Naive thymus-derived CD8-positive, alpha-beta T cell (primary cell): ENCODE data around the gene CIRBP. TPM values are rescaled to one million over a fixed set of nuclear protein-coding genes. Genes with fewer than 3 reads are reported as not detected.
A peak's percentile ranks its signal among the peaks of the same experiment; 100 is the strongest.

Experiments
- ATAC-seq, 2 donors: fragments of 150-1000 bp; cut with Tn5 transposase in 1 of 2; sonication (Bioruptor Pico), chemical (Tn5 transposase) in 1 of 2; 1 replicate in 1 of 2; 2 replicates in 1 of 2; pipeline ENCODE4 v1.10.0; 2021; ENCODE audit warnings: mild to moderate bottlenecking in 2 of 2, moderate library complexity in 2 of 2
- POLR2A ChIA-PET: fragments of 350-600 bp; sonication (Branson Sonifier 250); formaldehyde crosslinking; loops from one replicate; lab custom pipeline; 2021; ENCODE audit warnings: antibody characterized with exemption; lab: Charles Lee
- DNase-seq, 10 donors: peaks; one replicate each; pipeline versions ENCODE4 v3.0.0 to v3.0.0-alpha.2; 2020 to 2022
- H3K27ac Mint-ChIP-seq, 10 donors: one replicate each; pipeline ENCODE4 v1.8.0; 2020 to 2022; ENCODE audit warnings: mild to moderate bottlenecking in 10 of 10, mixed read lengths in 10 of 10, moderate library complexity in 4 of 10, inconsistent platforms in 1 of 10
- H3K27me3 Mint-ChIP-seq, 5 donors: one replicate each; pipeline ENCODE4 v1.8.0; 2021 to 2022; ENCODE audit warnings: mixed read lengths in 5 of 5
- H3K36me3 Mint-ChIP-seq, 3 donors: one replicate each; pipeline ENCODE4 v1.8.0; 2020 to 2022; ENCODE audit warnings: mixed read lengths in 3 of 3, mild to moderate bottlenecking in 2 of 3, inconsistent platforms in 1 of 3
- H3K4me1 Mint-ChIP-seq, 4 donors: one replicate each; pipeline ENCODE4 v1.8.0; 2021 to 2022; ENCODE audit warnings: mixed read lengths in 4 of 4
- H3K4me3 Mint-ChIP-seq, 10 donors: one replicate each; pipeline ENCODE4 v1.8.0; 2020 to 2022; ENCODE audit warnings: mild to moderate bottlenecking in 10 of 10, mixed read lengths in 10 of 10, moderate library complexity in 6 of 10, inconsistent platforms in 1 of 10
- H3K9me3 Mint-ChIP-seq, 9 donors: one replicate each; pipeline ENCODE4 v1.8.0; 2020 to 2022; ENCODE audit warnings: mixed read lengths in 9 of 9, mild to moderate bottlenecking in 3 of 9, inconsistent platforms in 1 of 9, moderate library complexity in 1 of 9
- polyA plus RNA-seq, 3 donors: library from polyadenylated mRNA; unstranded; fragments of 300-500 nt; fragmentation: Illumina TruSeq; gene quantifications; one replicate each; pipeline ENCODE4 v1.2.3, GENCODE V29; 2021
- total RNA-seq, 8 experiments: library from RNA in 2 of 8; stranded (reverse) in 2 of 8; gene quantifications; one replicate each; pipeline ENCODE4 v1.2.3 and lab custom pipeline; 2021 to 2026

CIRBP gene
- total and polyA plus RNA-seq, 5 experiments from 2014 or later, result 204 to 579 (median 273) TPM

DNA sequence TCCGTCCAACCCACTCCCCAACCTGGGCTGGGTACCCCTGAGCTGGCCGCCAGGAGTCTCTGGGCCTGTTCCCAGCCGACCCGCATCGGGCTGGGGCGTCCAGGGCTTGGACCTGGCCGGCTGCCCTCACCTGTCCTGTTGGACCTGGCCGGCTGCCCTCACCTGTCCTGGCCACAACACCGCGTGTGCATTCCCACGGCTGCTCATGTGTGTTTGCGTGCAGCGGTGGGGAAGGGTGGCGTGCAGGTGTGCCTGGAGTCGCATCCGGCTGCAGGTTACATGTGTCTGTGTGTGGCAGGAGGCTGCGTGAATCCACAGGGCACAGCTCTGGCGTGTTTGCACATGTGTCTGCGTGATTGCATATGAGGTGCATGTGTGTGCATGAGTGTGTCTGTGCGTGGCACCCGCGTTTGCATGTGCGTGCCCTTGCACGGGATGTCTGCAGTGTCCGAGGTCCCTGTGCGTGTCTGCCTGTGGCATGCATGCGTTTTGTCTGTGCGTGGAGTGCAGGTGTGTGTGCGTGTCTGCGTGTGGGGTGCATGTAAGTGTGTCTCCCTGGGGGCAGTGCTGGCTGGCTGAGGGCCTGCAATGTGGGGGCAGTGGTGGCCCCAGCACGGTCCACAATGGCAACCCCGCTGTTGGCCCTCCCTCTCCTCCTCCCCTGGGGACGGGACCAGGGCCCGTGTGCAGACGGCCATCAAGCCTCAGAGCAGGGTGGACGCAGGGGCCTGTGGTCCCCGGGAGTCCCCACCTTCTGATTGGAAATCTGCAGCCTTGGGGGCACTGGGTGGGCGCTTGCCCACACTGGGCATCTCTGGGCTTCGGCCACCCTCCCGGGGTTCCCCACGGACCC is 19.9 kb downstream of the CIRBP start:
- no peak for ATAC-seq
- Mint-ChIP-seq H3K27ac (no peak overlapping the region), H3K4me3 (no peak overlapping the region), H3K9me3 (no peaks in the 10 kb centered on the region), H3K27me3 (peaks cover 12 to 56% (median 28%) of the 10 kb centered on the region in 5 donors), H3K36me3 (peaks cover 0 to 6% (median 0%) of the 10 kb centered on the region in 3 donors), H3K4me1 (peaks cover 4 to 12% (median 11%) of the 10 kb centered on the region in 4 donors)
- DNase-seq, result no peak
- POLR2A ChIA-PET, result no interaction called here

DNA sequence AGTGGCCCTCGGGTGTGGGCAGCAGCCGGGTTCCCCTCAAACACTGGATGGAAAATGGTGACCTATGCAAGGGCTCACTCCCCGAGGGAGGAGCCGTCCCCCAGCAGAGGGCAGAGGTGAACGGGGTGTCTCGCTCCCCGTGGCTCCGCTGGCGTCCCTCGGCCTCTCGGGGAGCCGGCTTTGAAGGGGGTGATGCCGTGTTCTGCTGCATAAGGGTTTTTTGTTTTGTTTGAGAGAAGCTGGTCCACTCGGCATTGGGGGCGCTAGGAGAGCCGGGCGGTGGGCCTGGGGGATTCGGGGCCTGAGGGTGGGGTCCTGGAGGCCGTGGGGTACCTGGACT is 20.5 kb downstream of the CIRBP start:
- Mint-ChIP-seq H3K4me1 (peaks cover 4 to 12% (median 9%) of the 10 kb centered on the region in 4 donors), H3K9me3 (no peaks in the 10 kb centered on the region), H3K36me3 (peaks cover 0 to 4% (median 0%) of the 10 kb centered on the region in 3 donors), H3K27ac (no peak overlapping the region), H3K27me3 (peaks cover 7 to 55% (median 27%) of the 10 kb centered on the region in 5 donors), H3K4me3 (no peak overlapping the region)
- DNase-seq (no peak), ATAC-seq (no peak)
- POLR2A ChIA-PET, result no interaction called here

DNA sequence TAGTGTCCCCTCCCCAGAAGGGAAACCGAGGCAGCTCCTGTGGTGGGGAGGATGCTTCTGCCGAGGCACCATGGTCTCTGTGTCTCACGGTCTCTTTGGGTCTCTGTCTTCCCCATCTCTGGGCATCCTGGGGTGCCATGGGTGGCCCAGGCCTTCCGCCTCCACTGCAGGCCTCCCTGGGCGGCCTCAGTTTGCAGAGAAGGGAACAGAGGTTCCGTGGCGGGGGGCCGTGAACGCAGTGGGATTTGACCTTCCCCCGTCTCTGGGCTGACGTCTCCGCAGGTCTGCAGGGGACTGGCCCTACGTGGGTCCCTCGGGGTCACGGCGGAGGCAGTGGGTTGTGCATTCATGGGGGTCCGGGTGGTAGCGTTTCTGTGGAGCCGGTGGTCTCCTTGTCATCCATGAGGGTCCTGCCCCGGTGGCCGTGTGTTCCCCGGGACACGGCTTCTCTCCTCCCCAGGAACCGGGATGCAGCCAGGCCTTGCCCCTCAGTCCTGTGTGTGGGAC is 21.1 kb downstream of the CIRBP start:
- no peak for DNase-seq
- H3K36me3 Mint-ChIP-seq, result no peaks in the 10 kb centered on the region
- H3K27me3 Mint-ChIP-seq, result peaks cover 3 to 54% (median 23%) of the 10 kb centered on the region in 5 donors
- no peak for ATAC-seq
- H3K4me3 Mint-ChIP-seq, result no peak overlapping the region
- H3K27ac Mint-ChIP-seq, result no peak overlapping the region
- peaks cover 3 to 12% (median 8%) of the 10 kb centered on the region in 4 donors for H3K4me1 Mint-ChIP-seq
- POLR2A ChIA-PET, result interaction anchor here (0.6 kb wide), 1 partner anchor 251 kb away, joined by 7 read pairs; no protein-coding TSS in a partner anchor
- H3K9me3 Mint-ChIP-seq, result no peaks in the 10 kb centered on the region

DNA sequence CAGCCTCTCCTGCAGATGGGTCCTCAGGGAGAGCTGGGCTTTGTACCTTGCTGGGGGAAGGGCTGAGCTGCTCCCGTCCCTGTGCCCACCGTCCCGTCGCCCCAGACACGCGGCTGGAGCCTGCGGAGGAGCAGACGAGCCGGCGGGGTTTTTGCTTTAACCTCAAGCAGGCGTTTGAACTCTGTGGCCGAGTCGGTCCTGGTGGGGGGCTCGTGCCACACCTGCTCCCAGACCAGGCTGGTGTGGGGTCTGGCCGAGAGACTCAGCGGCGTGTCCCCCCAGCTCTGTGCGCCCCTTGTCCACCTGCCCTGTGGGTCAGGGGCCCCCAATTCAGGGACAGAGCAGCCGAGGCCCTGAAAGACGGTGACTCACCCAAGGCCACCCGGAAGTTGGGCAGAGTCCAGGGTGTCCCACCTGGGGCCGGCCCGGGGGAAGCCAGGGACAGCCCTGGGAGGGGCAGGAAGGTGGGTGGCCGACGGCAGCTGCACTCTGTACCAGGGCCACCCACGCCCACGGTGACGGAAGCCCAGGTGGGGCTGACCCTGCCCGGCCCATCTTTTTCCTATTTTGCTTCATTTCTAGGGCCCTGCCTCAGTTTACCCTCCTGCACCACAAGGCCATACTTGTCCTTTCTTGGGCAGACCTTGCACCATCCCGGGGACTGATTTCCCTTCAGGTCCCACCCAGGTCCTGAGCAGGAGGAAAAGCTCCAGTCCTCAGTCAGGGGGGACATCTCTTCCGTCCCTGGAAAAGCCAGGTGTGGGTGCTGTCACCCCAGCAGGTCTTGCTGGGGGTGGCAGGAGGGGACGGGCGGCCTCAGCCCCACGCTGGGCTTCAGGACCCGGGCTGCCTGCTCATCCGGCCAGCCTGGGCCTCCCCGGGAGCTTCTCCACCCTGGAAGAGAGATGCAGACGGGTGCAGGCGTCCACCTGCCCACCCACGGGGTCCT is 21.8 kb downstream of the CIRBP start:
- DNase-seq (no peak), ATAC-seq (no peak)
- peaks cover 3 to 56% (median 23%) of the 10 kb centered on the region in 5 donors for H3K27me3 Mint-ChIP-seq
- H3K27ac Mint-ChIP-seq, result no peak overlapping the region
- H3K4me3 Mint-ChIP-seq, result no peak overlapping the region
- H3K36me3 Mint-ChIP-seq, result no peaks in the 10 kb centered on the region
- POLR2A ChIA-PET, result interaction anchor here (0.6 kb wide), 1 partner anchor 250 kb away, joined by 7 read pairs; no protein-coding TSS in a partner anchor
- peaks cover 4 to 12% (median 9%) of the 10 kb centered on the region in 4 donors for H3K4me1 Mint-ChIP-seq
- no peaks in the 10 kb centered on the region for H3K9me3 Mint-ChIP-seq

DNA sequence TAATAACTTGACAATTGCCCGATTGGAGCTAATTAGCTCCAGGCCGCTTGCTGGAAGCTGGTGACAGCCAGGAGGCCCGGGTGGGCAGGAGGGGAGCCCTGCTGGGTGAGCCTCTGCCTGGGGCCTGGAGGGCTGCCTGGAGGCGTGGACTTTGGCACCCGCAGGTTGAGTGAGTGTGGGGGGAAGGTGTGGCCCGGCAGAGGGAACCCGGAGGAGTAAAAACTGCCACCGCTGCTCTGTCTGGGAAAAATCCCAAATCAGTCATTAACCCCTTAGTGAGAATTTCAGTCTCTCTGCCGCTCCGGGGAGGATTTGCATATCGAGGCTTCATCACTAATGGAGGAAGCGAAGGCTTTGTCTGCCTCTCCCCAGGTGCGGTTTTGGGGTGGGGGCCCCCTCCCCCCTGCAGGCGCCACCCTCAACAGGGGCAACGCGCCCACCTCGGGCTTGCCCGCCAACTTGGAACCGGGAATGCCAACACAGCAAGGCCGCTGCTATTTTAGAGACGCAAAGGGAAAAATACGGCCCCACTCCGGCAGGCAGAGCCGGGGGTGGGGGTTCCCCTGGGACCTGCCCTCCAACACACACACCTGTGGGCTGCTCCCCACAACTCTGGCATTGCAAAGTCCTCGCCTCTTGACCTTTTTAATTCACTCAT is 22.8 kb downstream of the CIRBP start:
- no peak overlapping the region for H3K4me3 Mint-ChIP-seq
- POLR2A ChIA-PET, result no interaction called here
- H3K36me3 Mint-ChIP-seq, result no peaks in the 10 kb centered on the region
- no peaks in the 10 kb centered on the region for H3K9me3 Mint-ChIP-seq
- no peak overlapping the region for H3K27ac Mint-ChIP-seq
- peaks cover 2 to 9% (median 4%) of the 10 kb centered on the region in 4 donors for H3K4me1 Mint-ChIP-seq
- ATAC-seq (no peak), DNase-seq (no peak)
- peaks cover 3 to 56% (median 19%) of the 10 kb centered on the region in 5 donors for H3K27me3 Mint-ChIP-seq

DNA sequence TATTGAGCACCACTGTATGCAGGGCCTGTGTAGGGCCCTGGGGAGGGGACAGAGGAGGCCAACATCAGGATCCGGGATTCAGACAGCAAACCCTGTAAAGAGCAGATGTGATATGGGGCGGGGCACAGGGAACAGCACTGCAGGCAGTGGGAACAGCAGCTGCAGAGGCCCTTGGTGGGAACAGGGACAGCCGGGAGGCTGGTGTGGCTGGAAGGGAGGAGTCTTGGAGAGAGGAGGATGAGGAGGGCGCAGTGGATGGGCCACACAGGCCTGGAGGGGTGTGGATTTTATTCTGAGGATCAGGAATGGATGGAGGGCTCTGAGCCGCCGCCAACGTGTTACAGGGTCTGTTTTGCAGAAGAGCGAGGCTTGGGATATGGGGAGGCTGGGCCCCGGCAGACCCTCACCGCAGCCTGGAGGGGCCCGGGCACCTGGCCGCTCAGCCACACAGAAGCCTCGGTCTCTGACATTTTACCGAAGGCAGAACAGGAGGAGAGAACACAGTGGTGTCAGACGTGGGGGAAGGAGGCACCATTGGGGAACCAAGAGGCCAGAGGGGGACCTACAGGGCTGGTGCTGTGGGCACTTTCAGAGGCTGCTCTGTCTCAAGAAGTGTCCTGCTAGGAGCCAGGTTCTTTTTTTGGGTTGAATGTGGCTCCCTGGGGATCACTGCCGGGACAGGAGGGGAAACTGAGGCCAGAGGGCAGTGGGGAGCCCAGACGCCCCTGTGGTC is 23.5 kb downstream of the CIRBP start:
- Mint-ChIP-seq H3K9me3 (no peaks in the 10 kb centered on the region), H3K4me3 (peak overlapping the region in 1 of 10 donors; percentile 39), H3K27ac (no peak overlapping the region), H3K27me3 (peaks cover 3 to 55% (median 19%) of the 10 kb centered on the region in 5 donors), H3K4me1 (peaks cover 2 to 9% (median 4%) of the 10 kb centered on the region in 4 donors), H3K36me3 (no peaks in the 10 kb centered on the region)
- DNase-seq (no peak), ATAC-seq (no peak)
- POLR2A ChIA-PET, result no interaction called here

DNA sequence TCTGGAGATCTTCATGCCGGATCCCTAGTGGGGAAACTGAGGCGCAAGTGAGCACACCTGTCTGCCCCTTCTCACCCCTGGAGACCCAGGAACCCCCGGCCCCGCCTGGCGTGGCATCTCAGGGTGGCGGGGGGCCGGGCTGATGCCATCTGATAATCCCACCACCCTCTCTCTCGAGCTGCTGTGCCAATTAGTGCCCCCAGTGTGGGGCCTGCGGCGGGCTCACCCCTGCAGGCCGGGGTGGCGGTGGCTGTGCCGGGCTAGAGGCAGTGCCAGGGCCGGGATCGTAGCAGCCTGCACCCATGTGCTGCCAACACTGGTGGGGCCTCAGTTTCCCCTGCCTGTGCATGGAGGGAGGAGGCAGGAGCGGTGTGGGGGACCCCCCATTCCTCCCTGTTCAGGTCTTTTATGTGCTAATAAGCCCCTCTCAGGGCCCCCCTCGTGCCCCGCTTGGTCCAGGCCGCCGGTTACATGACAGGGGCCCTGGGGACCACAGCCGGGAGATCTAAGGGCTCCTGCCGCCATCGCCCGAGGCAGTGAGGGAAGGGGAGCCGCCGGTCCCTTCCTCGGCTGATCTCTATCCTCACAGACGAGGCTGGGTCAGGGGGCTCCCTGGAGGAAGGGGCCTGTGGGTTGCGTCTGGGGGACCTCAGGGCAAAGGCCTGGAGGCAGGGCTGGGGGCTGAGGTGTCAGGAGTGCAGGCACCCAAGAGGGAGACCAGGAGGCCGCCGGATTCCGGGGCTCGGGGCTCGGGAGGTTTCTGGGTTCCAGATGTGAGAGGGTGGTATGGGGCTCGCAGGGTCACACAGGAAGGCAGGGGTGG is 24.9 kb downstream of the CIRBP start:
- ATAC-seq (no peak), DNase-seq (no peak)
- Mint-ChIP-seq H3K4me1 (peaks cover 2 to 9% (median 4%) of the 10 kb centered on the region in 4 donors), H3K27me3 (peaks cover 3 to 47% (median 15%) of the 10 kb centered on the region in 5 donors), H3K4me3 (peak overlapping the region in 2 of 10 donors; percentile 43 to 48), H3K9me3 (no peaks in the 10 kb centered on the region), H3K27ac (peak overlapping the region in 1 of 10 donors; percentile 24), H3K36me3 (no peaks in the 10 kb centered on the region)
- POLR2A ChIA-PET, result no interaction called here

DNA sequence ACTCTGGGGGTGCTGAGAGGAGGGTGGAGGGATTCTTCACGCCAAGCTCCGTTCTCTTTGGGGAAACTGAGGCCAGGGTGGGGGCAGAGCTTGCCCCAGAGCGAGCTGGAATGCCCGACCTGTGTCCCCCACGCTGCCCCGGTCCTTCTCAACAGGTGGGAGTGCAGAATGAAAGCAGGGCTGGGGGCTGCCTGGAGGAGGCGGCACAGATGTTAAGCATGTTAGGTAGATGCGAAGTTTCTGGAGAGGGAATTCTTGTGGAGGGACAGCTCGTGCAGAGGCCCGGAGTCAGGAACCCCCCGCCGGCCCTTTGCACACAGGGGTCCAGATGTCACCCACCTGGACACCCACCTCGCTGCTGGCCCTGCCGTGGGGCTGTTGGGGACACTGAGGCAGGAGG is 25.6 kb downstream of the CIRBP start:
- peak overlapping the region in 3 of 10 donors; percentile 18 to 48 (median 43) for H3K4me3 Mint-ChIP-seq
- DNase-seq, result no peak
- peaks cover 3 to 42% (median 15%) of the 10 kb centered on the region in 5 donors for H3K27me3 Mint-ChIP-seq
- H3K36me3 Mint-ChIP-seq, result no peaks in the 10 kb centered on the region
- H3K27ac Mint-ChIP-seq, result peak overlapping the region in 1 of 10 donors; percentile 59
- no peaks in the 10 kb centered on the region for H3K9me3 Mint-ChIP-seq
- POLR2A ChIA-PET, result no interaction called here
- peaks cover 2 to 9% (median 4%) of the 10 kb centered on the region in 4 donors for H3K4me1 Mint-ChIP-seq
- no peak for ATAC-seq

DNA sequence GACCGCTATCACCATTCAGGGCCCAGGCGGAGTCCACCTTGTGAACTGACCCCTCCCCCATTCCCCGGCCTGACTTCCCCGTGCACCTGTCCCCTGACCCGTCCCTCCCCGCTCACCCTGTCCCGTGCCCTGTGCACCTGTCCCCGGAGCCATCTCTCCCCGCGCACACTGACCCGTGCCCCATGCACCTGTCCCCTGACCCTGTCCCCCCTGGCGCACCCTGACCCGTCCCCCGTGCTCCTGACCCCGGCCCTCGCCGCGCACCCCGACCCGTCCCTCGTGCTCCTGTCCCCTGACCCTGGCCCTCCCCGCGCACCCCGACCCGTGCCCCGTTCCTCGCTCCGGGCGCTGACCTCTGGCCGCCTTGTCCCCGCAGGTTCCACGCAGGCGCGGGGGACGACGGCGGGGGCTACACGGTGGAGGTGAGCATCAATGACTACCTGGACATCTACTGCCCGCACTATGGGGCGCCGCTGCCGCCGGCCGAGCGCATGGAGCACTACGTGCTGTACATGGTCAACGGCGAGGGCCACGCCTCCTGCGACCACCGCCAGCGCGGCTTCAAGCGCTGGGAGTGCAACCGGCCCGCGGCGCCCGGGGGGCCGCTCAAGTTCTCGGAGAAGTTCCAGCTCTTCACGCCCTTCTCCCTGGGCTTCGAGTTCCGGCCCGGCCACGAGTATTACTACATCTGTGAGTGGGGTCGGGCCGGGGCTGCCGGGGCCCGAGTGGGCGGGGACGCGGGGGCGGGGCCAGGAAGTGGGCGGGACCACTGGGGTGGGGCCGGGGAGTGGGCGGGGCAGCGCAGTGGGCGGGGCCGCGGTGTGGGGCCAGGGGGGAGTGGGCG is 26.3 kb downstream of the CIRBP start:
- peak in 6 of 10 donors; percentile 33 to 65 (median 47) for DNase-seq
- POLR2A ChIA-PET, result no interaction called here
- peak; percentile 67 to 73 for ATAC-seq
- Mint-ChIP-seq H3K4me1 (peaks cover 2 to 9% (median 4%) of the 10 kb centered on the region in 4 donors), H3K4me3 (peak overlapping the region in 4 of 10 donors; percentile 27 to 48 (median 40)), H3K27ac (peak overlapping the region in 1 of 10 donors; percentile 59), H3K9me3 (no peaks in the 10 kb centered on the region), H3K36me3 (no peaks in the 10 kb centered on the region), H3K27me3 (peaks cover 3 to 36% (median 15%) of the 10 kb centered on the region in 5 donors)

DNA sequence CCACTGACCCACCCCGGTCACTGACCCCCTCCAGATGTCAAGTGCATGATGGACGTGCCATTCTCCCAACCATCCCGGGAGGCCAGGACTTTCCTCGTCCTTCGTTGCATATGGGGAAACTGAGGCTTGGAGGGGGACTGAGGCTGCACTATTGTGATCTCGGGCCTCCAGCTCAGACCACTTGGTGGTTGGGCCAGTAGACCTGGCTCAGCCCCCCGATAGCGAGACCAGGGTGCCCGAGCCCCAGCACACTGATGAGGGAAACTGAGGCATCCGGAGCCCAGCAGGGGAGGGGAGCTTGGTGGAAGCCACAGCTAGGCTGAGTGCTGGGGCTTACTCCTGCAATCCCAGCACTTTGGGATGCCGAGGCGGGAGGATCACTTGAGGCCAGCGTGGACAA is 26.9 kb downstream of the CIRBP start:
- peak in 1 of 2 donors; percentile 25 for ATAC-seq
- peaks cover 2 to 9% (median 4%) of the 10 kb centered on the region in 4 donors for H3K4me1 Mint-ChIP-seq
- no peaks in the 10 kb centered on the region for H3K36me3 Mint-ChIP-seq
- no peak overlapping the region for H3K4me3 Mint-ChIP-seq
- POLR2A ChIA-PET, result no interaction called here
- no peak for DNase-seq
- H3K27ac Mint-ChIP-seq, result no peak overlapping the region
- no peaks in the 10 kb centered on the region for H3K9me3 Mint-ChIP-seq
- peaks cover 3 to 36% (median 15%) of the 10 kb centered on the region in 5 donors for H3K27me3 Mint-ChIP-seq
